Measurements from ENCODE around the gene DIS3L2. TPM values are rescaled to one million over a fixed set of nuclear protein-coding genes. Genes with fewer than 3 reads are reported as not detected.
A peak's percentile ranks its signal among the peaks of the same experiment; 100 is the strongest.

Gene DIS3L2, protein sequence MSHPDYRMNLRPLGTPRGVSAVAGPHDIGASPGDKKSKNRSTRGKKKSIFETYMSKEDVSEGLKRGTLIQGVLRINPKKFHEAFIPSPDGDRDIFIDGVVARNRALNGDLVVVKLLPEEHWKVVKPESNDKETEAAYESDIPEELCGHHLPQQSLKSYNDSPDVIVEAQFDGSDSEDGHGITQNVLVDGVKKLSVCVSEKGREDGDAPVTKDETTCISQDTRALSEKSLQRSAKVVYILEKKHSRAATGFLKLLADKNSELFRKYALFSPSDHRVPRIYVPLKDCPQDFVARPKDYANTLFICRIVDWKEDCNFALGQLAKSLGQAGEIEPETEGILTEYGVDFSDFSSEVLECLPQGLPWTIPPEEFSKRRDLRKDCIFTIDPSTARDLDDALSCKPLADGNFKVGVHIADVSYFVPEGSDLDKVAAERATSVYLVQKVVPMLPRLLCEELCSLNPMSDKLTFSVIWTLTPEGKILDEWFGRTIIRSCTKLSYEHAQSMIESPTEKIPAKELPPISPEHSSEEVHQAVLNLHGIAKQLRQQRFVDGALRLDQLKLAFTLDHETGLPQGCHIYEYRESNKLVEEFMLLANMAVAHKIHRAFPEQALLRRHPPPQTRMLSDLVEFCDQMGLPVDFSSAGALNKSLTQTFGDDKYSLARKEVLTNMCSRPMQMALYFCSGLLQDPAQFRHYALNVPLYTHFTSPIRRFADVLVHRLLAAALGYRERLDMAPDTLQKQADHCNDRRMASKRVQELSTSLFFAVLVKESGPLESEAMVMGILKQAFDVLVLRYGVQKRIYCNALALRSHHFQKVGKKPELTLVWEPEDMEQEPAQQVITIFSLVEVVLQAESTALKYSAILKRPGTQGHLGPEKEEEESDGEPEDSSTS
- 26.7 and 30.7 TPM in 2 replicates for total RNA-seq

DNA sequence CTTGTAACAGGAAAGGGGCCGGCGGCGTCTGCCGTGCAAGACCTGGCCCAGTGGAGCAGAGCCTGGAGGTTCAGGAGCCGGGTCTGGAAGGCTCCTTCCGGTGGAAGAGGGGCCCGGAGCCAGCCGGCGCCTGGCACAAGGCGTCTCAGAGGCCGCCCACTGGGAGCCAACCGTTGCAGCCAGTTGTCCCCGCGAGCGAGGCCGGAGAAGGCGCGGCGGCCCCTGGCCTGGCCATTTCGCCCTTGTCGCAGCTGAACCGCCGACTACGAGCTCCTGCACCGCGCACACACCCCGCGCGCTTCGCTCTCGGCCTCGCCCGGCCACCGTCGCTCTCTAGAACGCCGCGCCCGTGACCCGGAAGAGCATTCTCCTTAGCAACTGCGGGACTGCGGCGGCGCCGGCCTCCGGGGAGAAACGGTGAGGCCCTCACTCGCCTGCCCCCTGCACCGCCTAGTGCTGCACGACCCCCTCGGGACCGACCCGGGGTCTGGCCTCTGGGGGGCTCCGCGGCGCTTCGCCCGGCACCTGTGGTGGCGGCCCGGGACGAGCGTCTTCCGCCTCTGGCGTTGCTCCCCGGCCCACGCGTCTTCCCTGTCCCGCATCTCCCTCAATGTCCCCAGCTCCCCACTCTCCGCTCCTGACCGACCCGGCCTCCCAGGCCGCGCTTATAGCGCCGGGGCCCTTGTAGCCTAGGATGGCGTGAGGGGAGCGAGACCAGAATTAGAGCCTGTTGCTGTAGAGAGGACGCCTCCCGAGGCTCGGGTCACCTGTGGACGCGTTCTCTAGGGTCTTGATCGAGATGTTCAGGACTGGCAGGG lies at the start of gene DIS3L2:
Gene DIS3L2, plus strand, starts transcription at position 365 of the 818 bp plus-strand sequence. CDS start 53,215 bp downstream, outside the sequence.
- TF ChIP-seq, protein P1, sequence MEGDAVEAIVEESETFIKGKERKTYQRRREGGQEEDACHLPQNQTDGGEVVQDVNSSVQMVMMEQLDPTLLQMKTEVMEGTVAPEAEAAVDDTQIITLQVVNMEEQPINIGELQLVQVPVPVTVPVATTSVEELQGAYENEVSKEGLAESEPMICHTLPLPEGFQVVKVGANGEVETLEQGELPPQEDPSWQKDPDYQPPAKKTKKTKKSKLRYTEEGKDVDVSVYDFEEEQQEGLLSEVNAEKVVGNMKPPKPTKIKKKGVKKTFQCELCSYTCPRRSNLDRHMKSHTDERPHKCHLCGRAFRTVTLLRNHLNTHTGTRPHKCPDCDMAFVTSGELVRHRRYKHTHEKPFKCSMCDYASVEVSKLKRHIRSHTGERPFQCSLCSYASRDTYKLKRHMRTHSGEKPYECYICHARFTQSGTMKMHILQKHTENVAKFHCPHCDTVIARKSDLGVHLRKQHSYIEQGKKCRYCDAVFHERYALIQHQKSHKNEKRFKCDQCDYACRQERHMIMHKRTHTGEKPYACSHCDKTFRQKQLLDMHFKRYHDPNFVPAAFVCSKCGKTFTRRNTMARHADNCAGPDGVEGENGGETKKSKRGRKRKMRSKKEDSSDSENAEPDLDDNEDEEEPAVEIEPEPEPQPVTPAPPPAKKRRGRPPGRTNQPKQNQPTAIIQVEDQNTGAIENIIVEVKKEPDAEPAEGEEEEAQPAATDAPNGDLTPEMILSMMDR (IDR thresholded peaks at IDR 0.05; ENCODE audit: insufficient read depth, low read depth, low read length): no peak
- peak within 1 kb of the TSS; percentile 94 for H3K4me3 ChIP-seq (ENCODE audit: low read depth, low read length)
- peak; percentile 81 for DNase-seq (ENCODE audit: low read depth)

DNA sequence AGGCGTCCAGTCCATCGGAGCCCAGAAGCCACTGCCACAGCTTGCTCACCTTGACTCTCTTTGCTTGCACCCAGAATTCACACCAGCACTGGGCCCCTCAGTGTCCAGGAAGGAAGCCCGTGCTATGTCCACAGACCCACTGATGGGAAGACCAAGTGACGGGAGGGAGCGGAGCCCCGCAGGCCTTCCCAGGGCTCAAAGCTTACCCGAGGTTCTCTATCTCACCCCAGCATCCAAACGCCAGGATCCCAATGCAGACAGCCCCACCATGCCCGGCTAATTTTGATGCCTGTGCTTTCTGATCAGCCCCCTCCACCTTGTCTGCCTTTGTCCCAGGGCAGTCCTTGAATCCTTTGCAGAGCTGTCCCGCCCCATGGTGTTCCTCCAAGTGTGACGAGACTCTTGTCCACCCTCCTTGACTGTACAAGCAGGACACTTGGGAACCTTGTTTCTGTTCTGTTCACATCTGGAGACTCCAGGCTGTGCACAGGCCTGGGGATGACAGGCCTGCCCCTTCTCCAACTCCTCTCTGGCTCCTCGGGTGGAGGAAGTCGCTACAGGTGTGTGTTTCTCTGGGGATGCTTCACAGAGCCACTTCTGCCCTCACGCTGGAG lies 47.3 kb upstream of the DIS3L2 start:
- DNase-seq (ENCODE audit: low read depth): no peak
- TF ChIP-seq, protein P1 (IDR thresholded peaks at IDR 0.05; ENCODE audit: insufficient read depth, low read depth, low read length): no peak
- H3K4me3 ChIP-seq (ENCODE audit: low read depth, low read length): no peak overlapping the region

DNA sequence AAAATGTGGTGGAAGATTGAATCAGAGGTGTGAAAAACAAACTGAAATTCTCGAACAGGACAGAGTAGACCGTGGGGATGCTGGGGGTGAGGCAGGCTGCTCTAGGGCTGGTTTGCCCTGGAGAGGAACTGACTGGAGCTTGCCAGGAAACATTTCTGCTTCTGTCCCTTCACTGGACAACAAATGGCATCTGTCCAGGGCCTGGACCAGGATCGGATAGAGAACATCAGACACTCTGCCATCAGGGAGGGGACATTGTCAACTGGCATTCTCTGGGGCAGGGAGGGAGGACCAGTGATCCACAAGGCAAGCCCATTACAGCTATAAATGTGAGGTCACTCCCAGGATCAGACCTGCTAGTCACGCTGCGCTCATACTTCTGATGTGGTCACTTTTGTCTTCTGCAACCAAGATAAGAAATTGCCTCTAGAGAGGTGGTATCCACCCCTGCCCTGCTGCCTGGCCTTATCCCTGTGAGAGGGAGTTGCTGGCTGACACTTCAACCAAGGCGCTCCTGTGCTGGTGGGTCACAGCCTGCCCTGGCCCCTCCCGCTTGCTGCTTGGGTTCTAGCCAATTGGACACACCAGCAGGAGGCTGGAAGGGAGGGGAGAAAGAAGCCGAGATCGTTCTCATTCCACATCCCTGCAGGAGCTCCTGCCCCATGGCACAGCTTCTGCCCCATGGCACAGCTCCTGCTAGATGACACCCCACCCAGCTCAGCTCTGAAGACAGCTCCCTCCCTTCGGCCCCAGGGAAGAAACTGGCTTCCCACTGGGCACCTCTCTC lies 44.0 kb upstream of the DIS3L2 start:
- TF ChIP-seq, protein P1 (IDR thresholded peaks at IDR 0.05; ENCODE audit: insufficient read depth, low read depth, low read length): no peak
- no peak overlapping the region for H3K4me3 ChIP-seq (ENCODE audit: low read depth, low read length)
- no peak for DNase-seq (ENCODE audit: low read depth)

DNA sequence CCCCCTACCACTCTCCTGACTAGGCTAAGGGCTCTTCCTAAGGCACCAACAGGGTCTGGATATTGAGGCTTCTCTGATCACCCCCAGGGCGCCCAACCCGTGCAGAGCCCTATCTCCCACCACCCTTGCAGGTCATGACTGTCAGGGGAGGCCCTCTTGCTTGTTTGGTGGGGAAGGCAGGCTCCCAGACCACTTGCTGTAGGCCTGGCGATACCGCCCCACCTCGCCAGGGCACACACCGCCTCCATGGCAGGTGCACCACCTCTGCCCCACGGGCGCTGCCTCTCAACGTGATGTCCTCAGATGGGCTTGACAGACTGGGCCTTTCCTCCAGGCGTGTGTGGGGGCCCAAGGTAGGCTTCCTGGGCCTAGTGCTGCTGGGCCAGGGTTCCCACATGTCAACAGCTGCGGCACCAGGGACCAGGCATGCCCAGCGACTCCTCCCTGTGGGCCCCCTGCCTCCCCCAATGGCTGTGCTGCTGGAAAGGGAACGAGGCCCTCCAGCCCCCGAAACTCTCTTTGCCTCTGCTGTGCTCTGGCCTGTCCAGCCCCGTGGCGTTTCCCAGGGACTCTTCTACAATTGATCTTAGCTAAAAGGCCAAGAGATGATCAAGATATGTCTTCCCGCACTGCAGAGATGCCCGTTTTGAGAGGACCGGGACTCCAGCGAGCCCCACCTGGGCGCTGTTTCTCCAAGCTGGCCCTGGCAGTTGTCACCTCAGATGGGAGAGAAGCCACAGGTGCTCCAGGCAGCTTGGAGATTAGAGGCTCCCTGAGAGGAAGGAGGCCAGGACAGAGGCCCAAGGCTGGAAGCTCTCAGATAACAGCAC lies 42.8 kb upstream of the DIS3L2 start:
- H3K4me3 ChIP-seq (ENCODE audit: low read depth, low read length): no peak overlapping the region
- TF ChIP-seq, protein P1 (IDR thresholded peaks at IDR 0.05; ENCODE audit: insufficient read depth, low read depth, low read length): no peak
- DNase-seq (ENCODE audit: low read depth): no peak

DNA sequence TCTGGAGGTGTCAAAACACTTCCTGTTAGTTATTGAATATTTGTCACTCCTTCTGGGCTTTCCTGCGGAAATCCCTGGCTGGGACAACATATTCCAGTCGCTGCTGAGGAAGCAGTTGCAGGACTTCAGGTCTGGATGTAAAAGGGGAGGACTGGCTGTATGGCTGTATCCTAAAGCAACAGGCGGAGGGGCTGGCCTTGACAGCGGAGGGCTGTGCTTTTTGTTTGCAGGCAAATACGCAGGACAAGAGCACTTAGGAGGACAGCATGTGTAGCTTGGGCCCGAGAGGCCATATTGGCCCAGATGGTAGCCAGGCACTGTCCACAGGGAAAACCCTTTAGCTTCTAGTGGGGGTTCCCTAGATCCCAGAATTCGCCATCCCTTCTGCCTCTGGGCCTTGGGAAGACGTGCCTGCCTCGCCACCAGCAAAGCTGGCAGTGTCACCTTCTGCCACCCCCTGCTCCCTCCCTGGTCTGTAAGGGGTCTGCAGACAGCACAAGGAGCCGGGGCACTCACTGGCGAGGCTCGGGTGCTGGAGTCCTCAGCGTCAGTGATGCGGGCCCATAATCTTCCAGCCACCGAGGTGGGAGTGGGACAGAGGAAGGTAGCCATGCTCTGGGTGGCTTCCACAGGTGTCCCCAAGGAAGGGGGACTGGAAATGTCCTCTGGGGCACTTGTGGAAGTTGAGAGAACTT lies 42.0 kb upstream of the DIS3L2 start:
- no peak for DNase-seq (ENCODE audit: low read depth)
- TF ChIP-seq, protein P1 (IDR thresholded peaks at IDR 0.05; ENCODE audit: insufficient read depth, low read depth, low read length): no peak
- H3K4me3 ChIP-seq (ENCODE audit: low read depth, low read length): no peak overlapping the region

Measured in fibroblast of villous mesenchyme (primary cell).